LNCaP clone FGC (cell line): ENCODE data around the gene GNAQ.

Experiments used
- DNase-seq: peaks from one replicate; pipeline ENCODE4 v3.0.0-alpha.2; 2011; ENCODE audit warnings: low read depth
- H3K4me3 ChIP-seq: 2 replicates; pipeline ENCODE4 v1.5.1; 2011; ENCODE audit warnings: mild to moderate bottlenecking, low read depth, low read length, control low read depth
- TF ChIP-seq, protein P1 (sequence below): IDR thresholded peaks from 2 replicates; pipeline ENCODE4 v1.5.1; 2012; ENCODE audit warnings: mild to moderate bottlenecking; ENCODE audit not compliant: control insufficient read depth, insufficient read depth; ENCODE audit errors: extremely low read depth

Gene GNAQ

DNA sequence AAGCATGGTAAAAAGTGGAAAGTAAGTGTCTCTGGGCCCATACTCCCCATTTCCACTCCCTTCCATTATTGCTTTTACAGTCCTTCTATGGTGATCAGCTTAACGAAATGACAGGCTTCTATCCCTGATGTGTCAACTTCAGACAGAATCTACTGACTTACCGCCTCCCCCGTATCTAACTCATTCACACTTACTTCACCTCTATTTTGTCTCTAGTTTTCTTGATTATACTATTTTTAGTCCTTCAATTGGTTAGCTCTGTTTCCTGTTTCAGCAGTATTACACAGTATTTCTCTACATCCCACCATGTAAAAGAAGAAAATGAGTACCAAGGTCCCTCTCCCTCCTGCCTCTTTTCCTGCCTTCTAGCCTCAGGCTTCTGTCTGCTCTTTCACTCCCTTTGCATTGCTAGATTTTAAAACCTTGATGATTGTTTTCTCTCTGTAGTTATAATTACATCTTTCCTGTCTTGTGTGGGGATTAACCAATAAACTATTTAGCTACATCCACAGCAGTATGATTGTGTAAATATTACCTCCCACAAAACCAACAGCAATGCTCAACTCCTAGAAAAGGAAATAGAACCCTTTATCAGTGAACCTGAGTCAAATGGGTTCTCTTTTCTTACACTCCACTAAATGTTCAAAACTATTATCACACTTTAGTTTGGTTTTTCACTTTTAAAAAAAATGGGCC, 53.4 kb downstream of the GNAQ start:
- no peak for DNase-seq
- TF ChIP-seq, protein P1, sequence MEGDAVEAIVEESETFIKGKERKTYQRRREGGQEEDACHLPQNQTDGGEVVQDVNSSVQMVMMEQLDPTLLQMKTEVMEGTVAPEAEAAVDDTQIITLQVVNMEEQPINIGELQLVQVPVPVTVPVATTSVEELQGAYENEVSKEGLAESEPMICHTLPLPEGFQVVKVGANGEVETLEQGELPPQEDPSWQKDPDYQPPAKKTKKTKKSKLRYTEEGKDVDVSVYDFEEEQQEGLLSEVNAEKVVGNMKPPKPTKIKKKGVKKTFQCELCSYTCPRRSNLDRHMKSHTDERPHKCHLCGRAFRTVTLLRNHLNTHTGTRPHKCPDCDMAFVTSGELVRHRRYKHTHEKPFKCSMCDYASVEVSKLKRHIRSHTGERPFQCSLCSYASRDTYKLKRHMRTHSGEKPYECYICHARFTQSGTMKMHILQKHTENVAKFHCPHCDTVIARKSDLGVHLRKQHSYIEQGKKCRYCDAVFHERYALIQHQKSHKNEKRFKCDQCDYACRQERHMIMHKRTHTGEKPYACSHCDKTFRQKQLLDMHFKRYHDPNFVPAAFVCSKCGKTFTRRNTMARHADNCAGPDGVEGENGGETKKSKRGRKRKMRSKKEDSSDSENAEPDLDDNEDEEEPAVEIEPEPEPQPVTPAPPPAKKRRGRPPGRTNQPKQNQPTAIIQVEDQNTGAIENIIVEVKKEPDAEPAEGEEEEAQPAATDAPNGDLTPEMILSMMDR, result no peak
- no peak overlapping the region for H3K4me3 ChIP-seq

DNA sequence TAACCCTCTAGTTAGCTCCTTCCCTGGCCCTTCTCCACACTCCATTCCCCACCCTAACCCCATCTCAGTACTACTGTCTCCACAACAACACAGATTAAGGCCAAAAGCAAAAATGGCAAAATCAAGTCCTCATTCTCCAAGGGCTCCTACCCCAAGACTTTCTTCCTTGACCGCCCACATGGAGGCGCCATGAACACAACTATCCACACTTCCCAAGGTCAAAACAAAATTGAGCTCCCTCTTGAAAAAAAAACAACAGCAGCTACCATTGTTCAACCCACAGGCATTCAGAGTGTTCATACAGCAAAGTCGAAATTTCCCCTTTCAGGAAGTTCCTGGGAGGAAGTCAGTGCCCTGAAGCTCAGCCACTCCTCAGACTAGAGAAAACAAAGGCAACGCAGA, 54.4 kb downstream of the GNAQ start:
- no peak for DNase-seq
- TF ChIP-seq, protein P1, result peak; percentile 53
- no peak overlapping the region for H3K4me3 ChIP-seq

DNA sequence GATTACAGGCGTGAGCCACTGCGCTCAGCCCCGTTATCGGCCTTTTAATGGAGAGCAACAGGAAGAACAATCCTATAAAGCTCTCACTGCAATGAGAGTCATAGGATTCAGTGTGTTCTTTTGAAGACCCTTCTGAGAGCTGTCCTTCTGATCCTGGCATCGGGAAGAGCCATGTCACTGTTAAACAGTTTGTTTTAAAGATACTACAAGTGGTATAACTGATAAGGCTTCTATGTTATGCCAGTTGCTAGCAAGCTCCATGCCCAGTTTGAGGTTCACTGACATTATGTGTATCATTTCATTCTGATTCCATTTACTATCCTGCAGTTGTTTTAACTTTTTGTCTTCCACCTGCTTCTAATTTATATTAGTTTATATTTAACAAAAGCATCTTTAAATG, 55.8 kb downstream of the GNAQ start:
- no peak for DNase-seq
- no peak overlapping the region for H3K4me3 ChIP-seq
- TF ChIP-seq, protein P1, result no peak

DNA sequence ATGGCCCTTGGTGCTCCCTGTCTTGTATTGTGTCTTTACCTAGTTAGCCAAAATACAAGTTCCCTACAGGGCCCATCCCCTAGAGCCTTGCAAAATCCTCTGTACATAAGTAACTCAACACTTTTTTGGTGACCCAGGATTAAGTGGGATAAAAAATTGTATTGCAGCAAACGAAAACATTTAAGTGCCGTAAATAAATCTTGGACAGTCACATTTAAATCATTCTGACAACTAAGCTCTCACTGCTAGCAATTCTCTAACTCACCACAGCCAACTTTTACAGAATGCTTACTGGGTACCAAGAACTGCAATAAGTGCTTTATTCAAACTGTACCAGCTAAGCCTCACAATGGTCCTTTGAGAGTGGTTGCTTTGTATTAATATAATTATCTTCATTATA, 56.6 kb downstream of the GNAQ start:
- no peak overlapping the region for H3K4me3 ChIP-seq
- no peak for DNase-seq
- TF ChIP-seq, protein P1, result no peak

DNA sequence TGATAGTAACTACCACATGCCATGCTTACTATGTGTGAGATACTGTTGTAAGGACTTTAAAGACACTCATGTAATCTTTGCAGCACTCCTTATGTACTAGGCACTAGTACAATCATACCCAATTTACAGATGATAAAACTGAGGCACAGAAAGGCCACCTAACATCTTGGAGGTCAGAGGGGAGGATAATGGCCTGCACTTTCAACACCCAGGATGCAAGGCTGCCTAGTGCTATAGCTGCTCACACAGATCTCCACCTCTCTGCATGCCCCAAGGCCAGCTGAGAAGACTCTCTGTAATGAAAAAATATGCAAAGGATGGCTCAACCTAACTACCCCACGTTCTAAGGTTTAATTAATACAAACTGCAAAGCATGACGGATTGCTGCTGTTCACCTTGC, 57.2 kb downstream of the GNAQ start:
- DNase-seq, result no peak
- no peak overlapping the region for H3K4me3 ChIP-seq
- TF ChIP-seq, protein P1, result no peak

DNA sequence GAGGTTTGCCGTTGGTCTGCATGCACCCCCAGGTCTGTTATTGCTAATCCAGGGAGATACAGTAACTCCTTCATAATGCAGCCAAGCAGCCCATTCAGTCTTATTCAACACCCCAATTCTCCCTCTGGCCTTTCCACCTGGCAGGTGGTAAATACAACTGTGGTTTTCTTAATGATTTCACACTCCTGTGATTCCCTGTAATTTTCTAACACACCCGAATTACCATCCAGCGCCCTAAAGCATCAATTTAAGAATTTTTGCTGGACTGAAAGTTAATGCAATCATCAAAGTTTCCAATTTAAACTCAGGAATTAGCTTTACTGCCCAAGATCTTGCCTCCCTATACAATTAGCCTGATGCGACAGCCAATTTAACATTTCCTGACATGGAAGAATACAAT, 62.5 kb downstream of the GNAQ start:
- no peak overlapping the region for H3K4me3 ChIP-seq
- TF ChIP-seq, protein P1, result no peak
- no peak for DNase-seq

DNA sequence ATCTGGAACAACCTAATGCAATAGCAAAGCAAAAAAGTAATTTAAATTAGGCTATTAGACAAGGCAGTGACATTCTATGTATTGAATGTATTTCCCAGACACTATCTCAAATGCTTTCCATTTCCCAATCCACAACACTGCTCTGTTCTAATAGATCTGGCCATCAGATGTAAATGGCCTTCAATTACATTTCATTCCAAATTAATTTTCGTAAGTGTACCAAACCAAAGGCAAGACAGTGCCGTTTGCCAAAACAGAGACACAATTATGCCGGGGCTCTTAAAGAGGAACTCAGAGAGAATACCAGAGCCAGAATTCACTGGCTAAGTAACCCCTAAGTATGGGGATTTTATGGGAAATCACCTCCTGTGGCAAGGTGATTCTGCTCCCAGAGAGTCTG, 63.1 kb downstream of the GNAQ start:
- TF ChIP-seq, protein P1, result no peak
- no peak overlapping the region for H3K4me3 ChIP-seq
- no peak for DNase-seq
